GM12875 (cell line): ENCODE data around the gene ZNF827.

Source experiments
- H3K4me3 ChIP-seq: one replicate; pipeline ENCODE4 v1.5.1; 2011; ENCODE audit warnings: low read depth, low read length, control low read depth
- CTCF ChIP-seq: IDR thresholded peaks from 2 replicates; pipeline ENCODE4 v1.5.1; 2011; ENCODE audit warnings: low read depth, mild to moderate bottlenecking, control low read depth, inconsistent platforms, low read length, moderate library complexity, borderline replicate concordance; ENCODE audit not compliant: insufficient read depth

Gene ZNF827

GRCh38 chr4:145821766-145822165 lies 116.9 kb downstream of the ZNF827 start:
- H3K4me3 ChIP-seq = no peak overlapping the region
- no peak for TF ChIP-seq CTCF

- no peak overlapping the region for H3K4me3 ChIP-seq
- TF ChIP-seq CTCF = no peak
These were observed 118.2 kb downstream of the ZNF827 start for GRCh38 chr4:145820407-145820806.

- no peak for TF ChIP-seq CTCF
- no peak overlapping the region for H3K4me3 ChIP-seq
These were observed 118.8 kb downstream of the ZNF827 start for GRCh38 chr4:145819853-145820181.

GRCh38 chr4:145819101-145819852 lies 119.3 kb downstream of the ZNF827 start:
- no peak for TF ChIP-seq CTCF
- H3K4me3 ChIP-seq = no peak overlapping the region

- TF ChIP-seq CTCF = no peak
- H3K4me3 ChIP-seq = no peak overlapping the region
These were observed 120.6 kb downstream of the ZNF827 start for GRCh38 chr4:145818011-145818410.

GRCh38 chr4:145816091-145816490 lies 122.5 kb downstream of the ZNF827 start:
- H3K4me3 ChIP-seq = no peak overlapping the region
- no peak for TF ChIP-seq CTCF

- TF ChIP-seq CTCF = no peak
These were observed 123.0 kb downstream of the ZNF827 start for GRCh38 chr4:145815626-145816025.

More at GRCh38 chr4:145815626-145816025, 123.0 kb downstream of the ZNF827 start:
- no peak overlapping the region for H3K4me3 ChIP-seq
